Activated T-helper 17 cell treated with anti-CD3 and anti-CD28 coated beads, Interleukin-2, amount 50 U/mL, for 72 hours (primary cell): ENCODE measurements around the gene DOCK6. TPM values are rescaled to one million over a fixed set of nuclear protein-coding genes. Genes with fewer than 3 reads are reported as not detected.
A peak's percentile ranks its signal among the peaks of the same experiment; 100 is the strongest.
"Not testable (repeated sequence)": the region's sequence is repeated elsewhere in the genome, so short reads cannot be mapped to it uniquely, and the experiment has no call there.

Source experiments
- ATAC-seq: fragments of 150-1000 bp; cut with Tn5 transposase; replicated peaks from 2 replicates; pipeline ENCODE4 v1.10.0; 2021; ENCODE audit warnings: mild to moderate bottlenecking, moderate library complexity
- H3K27ac Mint-ChIP-seq: one replicate; pipeline ENCODE4 v1.8.0; 2022; ENCODE audit warnings: mixed read lengths
- H3K27me3 Mint-ChIP-seq: one replicate; pipeline ENCODE4 v1.8.0; 2022; ENCODE audit warnings: mixed read lengths
- H3K36me3 Mint-ChIP-seq: one replicate; pipeline ENCODE4 v1.8.0; 2022; ENCODE audit warnings: low read depth, mild to moderate bottlenecking, mixed read lengths
- H3K4me1 Mint-ChIP-seq: one replicate; pipeline ENCODE4 v1.8.0; 2022; ENCODE audit warnings: mixed read lengths
- H3K4me3 Mint-ChIP-seq: one replicate; pipeline ENCODE4 v1.8.0; 2022; ENCODE audit warnings: mild to moderate bottlenecking, mixed read lengths
- H3K9me3 Mint-ChIP-seq: one replicate; pipeline ENCODE4 v1.8.0; 2022; ENCODE audit warnings: mixed read lengths
- total RNA-seq, 2 donors: library from RNA; stranded (reverse); gene quantifications; one replicate each; pipeline ENCODE4 v1.2.3, GENCODE V29; 2022

DOCK6 gene
- total RNA-seq, 2 donors from 2014 or later, result 4.5 to 6.4 TPM

DNA sequence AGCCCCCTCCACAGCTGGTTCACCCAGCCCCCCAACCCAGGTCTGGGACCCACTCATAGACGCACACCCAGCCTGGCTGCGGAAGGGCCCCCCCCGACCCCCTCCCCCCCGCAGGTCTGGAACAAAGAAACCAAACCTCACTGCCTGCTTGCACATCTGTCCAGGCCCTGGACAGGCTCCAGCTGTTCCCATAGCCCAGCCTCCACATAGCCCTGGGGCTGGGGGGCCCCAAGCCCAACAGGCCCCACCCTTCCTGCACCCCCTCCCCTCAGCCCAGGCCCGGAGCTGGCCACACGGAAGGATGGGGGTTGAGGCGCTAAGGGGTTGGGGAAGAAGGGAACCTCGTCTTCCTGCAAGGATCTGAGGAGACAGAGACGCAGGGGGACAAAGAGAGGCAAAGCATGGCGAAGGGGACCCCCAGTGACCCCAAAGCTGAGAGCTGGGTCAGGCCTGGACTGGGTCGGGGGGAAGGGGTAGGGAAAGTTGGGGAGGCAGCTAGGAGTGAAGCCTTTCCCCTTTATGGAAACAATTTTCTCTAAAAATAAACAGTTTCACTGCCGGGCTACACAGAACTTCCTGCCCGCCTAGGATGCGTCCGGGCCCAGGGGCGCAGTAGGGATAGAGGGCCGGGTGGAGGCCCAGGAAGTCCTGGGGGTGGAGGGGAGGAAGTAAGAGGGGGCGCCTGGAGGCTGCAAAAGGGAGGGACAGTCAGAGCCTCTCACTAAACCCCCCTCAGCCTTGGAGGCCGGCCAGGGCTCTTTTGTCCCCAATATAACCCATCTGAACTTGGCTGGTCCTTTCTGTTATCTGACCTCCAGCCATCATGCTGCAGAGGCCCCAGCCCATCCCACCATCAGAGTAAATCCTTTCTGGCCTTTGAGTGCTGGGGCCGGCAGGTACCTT, 67.4 kb downstream of the DOCK6 start:
- Mint-ChIP-seq H3K27ac (no peak overlapping the region), H3K36me3 (no peaks in the 10 kb centered on the region), H3K4me1 (no peaks in the 10 kb centered on the region)

DNA sequence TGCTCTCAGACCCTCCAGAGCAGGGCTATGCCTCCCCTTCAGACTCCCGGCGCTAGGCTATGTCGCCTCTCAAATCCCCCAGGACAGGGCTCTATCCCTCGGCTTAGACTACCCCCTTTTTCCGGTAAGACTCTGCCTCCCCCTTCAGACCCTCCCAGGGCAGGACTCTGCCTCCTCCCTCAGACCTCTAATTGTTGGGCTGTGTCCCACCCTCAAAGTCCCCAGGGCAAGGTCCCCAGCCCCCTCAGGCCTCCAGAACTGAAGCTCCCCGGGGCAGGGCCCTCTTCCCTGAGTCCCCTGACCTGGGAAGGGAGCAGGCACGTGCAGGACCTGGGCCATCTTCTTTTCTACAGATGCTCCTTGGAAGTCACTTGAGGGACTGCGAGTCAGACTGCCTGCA, 68.2 kb downstream of the DOCK6 start:
- H3K27me3 Mint-ChIP-seq, result peaks cover 9% of the 10 kb centered on the region
- H3K9me3 Mint-ChIP-seq, result no peaks in the 10 kb centered on the region
- no peak for ATAC-seq
- no peak overlapping the region for H3K4me3 Mint-ChIP-seq
- no peaks in the 10 kb centered on the region for H3K4me1 Mint-ChIP-seq
- H3K36me3 Mint-ChIP-seq, result no peaks in the 10 kb centered on the region
- no peak overlapping the region for H3K27ac Mint-ChIP-seq

More for the DNA sequence above, 67.4 kb downstream of the DOCK6 start:
- Mint-ChIP-seq H3K4me3 (no peak overlapping the region), H3K9me3 (no peaks in the 10 kb centered on the region), H3K27me3 (peaks cover 9% of the 10 kb centered on the region)
- ATAC-seq, result no peak

DNA sequence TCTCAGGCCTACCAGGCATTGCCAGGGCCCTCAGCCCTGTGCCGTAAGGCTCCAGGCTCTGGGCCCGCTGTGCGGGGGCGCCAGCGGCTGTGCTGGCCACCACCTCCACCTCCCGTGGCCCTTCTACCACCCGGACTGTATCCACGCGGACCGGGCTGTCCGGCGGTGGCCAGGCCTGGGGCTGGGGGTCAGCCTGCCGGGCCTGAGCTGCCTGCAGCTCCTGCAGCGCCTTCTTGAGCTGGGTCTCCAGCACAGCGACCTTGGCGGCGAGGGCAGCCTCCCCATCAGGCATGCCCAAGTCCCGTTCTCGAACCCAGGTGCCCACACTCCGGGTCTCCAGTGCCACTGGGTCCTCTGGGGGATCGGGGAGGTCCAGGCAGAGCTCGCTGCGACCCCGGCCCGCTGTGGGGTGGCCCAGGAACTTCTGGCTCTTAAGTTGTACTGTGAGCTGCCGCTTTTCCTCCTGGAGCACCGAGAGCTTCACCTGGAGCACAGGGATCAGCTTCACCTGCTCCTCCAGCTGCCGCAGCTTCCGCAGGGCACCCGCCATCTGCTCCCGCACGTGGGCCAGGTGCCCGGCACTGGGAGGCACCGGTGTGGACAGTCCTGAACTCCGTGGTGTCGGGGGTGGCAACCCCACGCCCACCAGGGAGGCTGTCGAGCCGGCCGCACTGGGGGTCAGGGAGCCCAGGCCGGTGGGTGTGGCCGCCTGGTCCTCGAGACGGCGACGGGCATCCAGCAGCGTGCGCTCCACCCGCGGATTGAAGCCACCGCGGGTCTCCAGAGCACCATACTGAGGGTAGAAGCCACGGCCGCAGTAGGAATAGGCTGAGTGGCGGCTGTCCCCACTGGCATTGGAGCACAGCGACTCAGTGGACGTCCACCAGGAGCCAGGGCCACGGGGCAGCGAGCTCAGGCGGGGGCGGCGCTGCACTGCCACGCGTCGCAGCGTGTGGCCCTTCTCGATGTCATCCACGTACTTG, 69.1 kb downstream of the DOCK6 start:
- Mint-ChIP-seq H3K27me3 (peaks cover 9% of the 10 kb centered on the region), H3K36me3 (no peaks in the 10 kb centered on the region), H3K4me1 (no peaks in the 10 kb centered on the region), H3K4me3 (no peak overlapping the region), H3K9me3 (no peaks in the 10 kb centered on the region), H3K27ac (no peak overlapping the region)
- no peak for ATAC-seq

DNA sequence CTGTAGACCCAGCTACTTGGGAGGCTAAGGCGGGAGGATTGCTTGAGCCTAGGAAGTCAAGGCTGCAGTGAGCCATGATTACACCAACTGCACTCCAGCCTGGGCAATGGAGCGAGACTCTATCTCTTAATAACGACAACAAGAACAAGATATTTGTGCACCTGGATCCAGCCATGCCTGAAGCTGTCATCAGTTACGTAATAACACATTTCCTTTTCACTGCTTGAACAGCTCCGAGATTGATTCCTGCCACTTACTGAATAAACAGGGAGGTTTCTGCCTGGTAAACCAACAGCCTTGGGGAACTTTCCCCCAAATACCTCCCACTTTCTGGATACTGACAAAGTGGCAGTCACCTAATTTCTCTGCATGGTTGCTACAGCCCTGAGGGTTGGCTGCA, 70.4 kb downstream of the DOCK6 start:
- Mint-ChIP-seq H3K4me1 (no peaks in the 10 kb centered on the region), H3K27ac (no peak overlapping the region), H3K9me3 (no peaks in the 10 kb centered on the region), H3K4me3 (no peak overlapping the region), H3K36me3 (no peaks in the 10 kb centered on the region), H3K27me3 (peaks cover 9% of the 10 kb centered on the region)
- no peak for ATAC-seq

DNA sequence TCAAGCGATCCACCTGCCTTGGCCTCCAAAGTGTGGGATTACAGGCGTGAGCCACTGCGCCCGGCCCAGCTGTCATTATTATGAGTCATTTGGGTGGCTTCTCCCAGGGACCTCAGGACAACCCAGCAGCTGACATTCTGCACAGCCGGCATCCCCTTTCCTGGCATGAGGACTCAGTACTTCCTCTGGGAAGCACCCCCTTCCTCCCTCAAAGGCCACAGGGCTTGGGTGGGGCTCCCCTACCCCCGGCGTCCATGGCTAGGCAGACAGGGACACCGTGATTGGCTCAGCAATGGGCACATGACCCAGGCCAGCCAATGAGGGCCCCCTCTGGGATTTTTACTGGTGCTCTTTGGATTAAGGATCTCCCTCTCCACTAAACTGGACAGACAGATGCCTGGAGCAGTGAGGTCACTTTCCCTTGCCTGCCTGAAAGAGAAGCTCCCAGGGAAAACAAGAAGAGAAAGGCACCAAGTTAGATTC, 71.0 kb downstream of the DOCK6 start:
- Mint-ChIP-seq H3K4me3 (no peak overlapping the region), H3K36me3 (no peaks in the 10 kb centered on the region), H3K4me1 (no peaks in the 10 kb centered on the region), H3K27ac (no peak overlapping the region), H3K9me3 (no peaks in the 10 kb centered on the region), H3K27me3 (peaks cover 6% of the 10 kb centered on the region)
- ATAC-seq, result peak; percentile 58

DNA sequence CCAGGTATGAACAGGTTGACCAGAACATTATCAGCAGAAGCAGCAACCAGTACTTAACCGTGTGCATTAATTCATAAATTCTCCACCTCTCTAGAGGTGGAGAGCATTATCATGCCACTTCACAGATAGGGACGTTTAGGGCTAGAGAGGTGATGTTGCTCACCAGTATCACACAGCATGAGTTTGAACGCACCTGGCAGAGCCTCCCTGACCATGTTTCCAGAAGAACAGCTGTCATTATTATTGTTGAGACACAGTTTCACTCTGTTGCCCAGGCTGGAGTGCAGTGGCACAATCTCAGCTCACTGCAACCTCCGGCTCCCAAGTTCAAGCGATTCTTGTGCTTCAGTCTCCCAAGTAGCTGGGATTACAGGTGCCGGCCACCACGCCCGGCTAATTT, 71.8 kb downstream of the DOCK6 start:
- ATAC-seq, result no peak
- Mint-ChIP-seq H3K4me3 (no peak overlapping the region), H3K27ac (no peak overlapping the region), H3K4me1 (no peaks in the 10 kb centered on the region), H3K9me3 (no peaks in the 10 kb centered on the region), H3K36me3 (no peaks in the 10 kb centered on the region), H3K27me3 (peaks cover 2% of the 10 kb centered on the region)

DNA sequence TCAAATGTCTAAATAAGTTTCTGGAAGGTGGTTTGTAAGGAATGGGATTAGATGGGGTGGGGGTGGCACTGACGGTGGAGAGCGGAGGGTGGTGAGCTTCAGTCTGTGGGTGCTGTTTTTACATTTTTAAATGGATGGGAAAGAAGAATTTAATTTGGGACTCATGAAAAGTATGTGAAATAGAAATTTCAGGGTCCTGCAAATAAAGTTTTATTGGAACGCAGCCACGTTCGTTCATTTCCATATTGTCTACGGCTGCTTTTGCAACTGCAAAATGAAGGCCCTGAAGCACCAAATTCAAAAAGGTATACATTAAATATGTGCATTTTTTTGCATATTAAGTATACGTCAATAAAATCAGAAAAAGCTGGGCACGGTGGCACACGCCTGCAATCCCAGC, 74.9 kb downstream of the DOCK6 start:
- Mint-ChIP-seq H3K9me3 (no peaks in the 10 kb centered on the region), H3K27me3 (no peaks in the 10 kb centered on the region), H3K4me1 (no peaks in the 10 kb centered on the region), H3K36me3 (no peaks in the 10 kb centered on the region), H3K27ac (no peak overlapping the region), H3K4me3 (no peak overlapping the region)
- no peak for ATAC-seq

DNA sequence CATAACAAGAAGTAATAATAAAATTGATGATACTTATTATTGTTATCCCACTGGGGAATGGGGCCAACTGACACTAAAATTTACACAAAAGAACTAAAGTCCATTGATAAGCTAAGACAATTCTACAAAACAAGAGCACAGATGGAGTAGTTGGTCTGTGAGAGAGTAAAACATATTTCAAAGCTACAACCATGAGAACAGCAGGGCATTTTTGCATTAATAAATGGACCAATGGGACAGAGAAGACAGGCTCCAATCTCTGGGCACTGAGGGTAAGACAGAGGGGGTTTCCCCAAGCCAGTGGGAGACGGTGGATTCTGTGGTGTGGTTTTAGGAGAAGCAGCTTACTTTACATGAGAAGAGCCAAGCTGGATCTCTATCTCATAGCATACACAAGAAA, 79.3 kb downstream of the DOCK6 start:
- H3K27ac Mint-ChIP-seq, result no peak overlapping the region
- H3K27me3 Mint-ChIP-seq, result peaks cover under 1% of the 10 kb centered on the region
- no peaks in the 10 kb centered on the region for H3K9me3 Mint-ChIP-seq
- H3K36me3 Mint-ChIP-seq, result no peaks in the 10 kb centered on the region
- H3K4me1 Mint-ChIP-seq, result peaks cover under 1% of the 10 kb centered on the region
- ATAC-seq, result no peak
- H3K4me3 Mint-ChIP-seq, result no peak overlapping the region

DNA sequence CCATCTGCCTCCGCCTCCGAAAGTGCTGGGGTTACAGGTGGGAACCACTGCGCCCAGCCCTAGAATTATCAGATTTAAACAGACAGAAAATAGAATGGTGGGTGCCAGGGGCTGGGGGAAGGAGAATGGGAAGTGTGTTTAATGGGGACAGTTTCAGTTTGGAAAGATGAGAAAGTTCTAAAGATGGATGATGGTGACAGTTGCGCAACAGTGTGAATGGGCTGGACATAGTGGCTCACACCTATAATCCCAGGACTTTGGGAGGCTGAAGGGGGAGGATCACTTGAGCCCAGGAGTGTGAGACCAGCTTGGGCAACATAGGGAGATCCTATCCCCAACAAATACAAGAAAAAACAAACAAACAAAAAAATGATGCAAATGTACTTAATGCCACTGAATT, 80.8 kb downstream of the DOCK6 start:
- no peak overlapping the region for H3K27ac Mint-ChIP-seq
- H3K9me3 Mint-ChIP-seq, result no peaks in the 10 kb centered on the region
- H3K36me3 Mint-ChIP-seq, result no peaks in the 10 kb centered on the region
- H3K4me1 Mint-ChIP-seq, result peaks cover 4% of the 10 kb centered on the region
- H3K4me3 Mint-ChIP-seq, result no peak overlapping the region
- H3K27me3 Mint-ChIP-seq, result peaks cover 4% of the 10 kb centered on the region
- no peak for ATAC-seq

DNA sequence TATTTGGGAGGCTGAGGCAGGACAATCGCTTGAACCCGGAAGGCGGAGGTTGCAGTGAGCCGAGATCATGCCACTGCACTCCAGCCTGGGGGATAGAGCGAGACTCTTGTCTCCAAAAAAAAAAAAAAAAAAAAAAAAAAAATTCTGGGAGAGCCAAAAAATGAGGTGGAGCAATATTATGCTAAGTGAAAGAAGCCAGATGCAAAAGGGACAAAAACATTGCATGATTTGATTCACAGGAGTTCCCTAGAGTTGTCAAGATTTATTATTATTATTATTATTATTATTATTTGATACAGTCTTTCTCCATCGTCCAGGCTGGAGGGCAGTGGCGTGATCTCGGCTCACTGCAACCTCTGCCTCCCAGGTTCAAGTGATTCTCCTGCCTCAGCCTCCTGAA, 81.3 kb downstream of the DOCK6 start:
- H3K4me3 Mint-ChIP-seq, H3K9me3 Mint-ChIP-seq, H3K27ac Mint-ChIP-seq, ATAC-seq, H3K36me3 Mint-ChIP-seq, H3K4me1 Mint-ChIP-seq, H3K27me3 Mint-ChIP-seq: not testable (repeated sequence)

DNA sequence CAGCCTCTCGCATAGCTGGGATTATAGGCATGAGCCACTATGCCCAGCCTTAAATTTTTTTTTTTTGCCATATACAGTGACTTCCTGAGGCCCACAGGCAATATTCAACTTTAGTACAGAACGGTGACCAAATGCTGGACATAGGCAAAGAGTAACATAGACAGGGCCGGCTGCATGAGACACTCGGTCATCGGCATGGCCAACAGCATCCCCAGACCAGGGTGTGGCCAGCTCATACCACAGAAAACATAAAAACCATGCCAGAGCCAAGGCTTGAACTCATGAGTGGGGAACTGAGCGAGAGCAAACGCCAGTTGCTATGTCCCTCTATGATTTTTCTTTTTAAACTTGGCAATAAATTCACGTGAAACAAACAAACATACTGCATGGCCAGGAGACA, 82.0 kb downstream of the DOCK6 start:
- ATAC-seq, result no peak
- no peak overlapping the region for H3K27ac Mint-ChIP-seq
- H3K4me1 Mint-ChIP-seq, result peaks cover 4% of the 10 kb centered on the region
- peak overlapping the region; percentile 33 for H3K4me3 Mint-ChIP-seq
- no peaks in the 10 kb centered on the region for H3K9me3 Mint-ChIP-seq
- H3K36me3 Mint-ChIP-seq, result no peaks in the 10 kb centered on the region
- peaks cover 4% of the 10 kb centered on the region for H3K27me3 Mint-ChIP-seq

DNA sequence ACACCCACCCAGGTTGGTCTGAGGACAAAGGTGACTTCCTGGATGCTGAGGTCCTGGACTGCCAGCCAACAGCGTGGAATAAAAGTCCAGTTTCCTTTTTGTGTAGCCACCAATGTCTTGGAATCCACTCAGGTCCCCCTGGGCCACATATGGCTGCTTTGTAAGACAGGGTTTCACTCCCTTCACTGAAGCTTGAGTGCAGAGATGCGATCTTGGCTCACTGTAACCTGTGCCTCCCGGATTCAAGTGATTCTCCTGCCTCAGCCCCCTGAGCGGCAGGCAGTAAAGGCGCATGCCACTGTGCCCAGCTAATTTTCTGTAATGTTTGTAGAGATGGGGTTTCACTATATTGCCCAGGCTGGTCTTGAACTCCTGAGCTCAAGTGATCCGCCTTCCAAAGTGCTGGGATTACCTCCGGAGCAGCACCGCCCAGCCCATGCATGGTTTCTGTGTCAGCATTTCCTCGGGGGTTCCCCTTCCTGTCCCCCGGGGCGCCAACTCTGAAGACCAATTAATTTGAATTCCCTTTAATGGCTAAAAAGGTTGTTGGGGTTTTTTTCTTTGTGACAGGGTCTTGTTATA, 82.5 kb downstream of the DOCK6 start:
- Mint-ChIP-seq H3K9me3 (no peaks in the 10 kb centered on the region), H3K36me3 (no peaks in the 10 kb centered on the region), H3K27me3 (peaks cover 4% of the 10 kb centered on the region), H3K4me3 (peak overlapping the region; percentile 33), H3K27ac (no peak overlapping the region), H3K4me1 (peaks cover 4% of the 10 kb centered on the region)
- peak; percentile 91 for ATAC-seq

DNA sequence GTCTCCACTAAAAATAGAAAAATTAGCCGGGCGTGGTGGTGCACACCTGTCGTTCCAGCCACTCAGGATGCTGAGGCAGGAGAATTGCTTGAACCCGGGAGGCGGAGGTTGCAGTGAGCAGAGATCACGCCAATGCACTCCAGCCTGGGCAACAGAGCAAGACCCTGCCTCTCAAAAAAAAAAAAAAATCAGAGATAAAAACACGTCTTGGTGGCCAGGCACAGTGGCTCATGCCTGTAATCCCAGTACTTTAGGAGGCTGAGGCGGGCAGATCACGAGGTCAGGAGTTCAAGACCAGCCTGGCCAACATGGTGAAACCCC, 83.2 kb downstream of the DOCK6 start:
- H3K9me3 Mint-ChIP-seq, H3K27ac Mint-ChIP-seq, H3K4me3 Mint-ChIP-seq, H3K36me3 Mint-ChIP-seq, H3K27me3 Mint-ChIP-seq, ATAC-seq, H3K4me1 Mint-ChIP-seq: not testable (repeated sequence)

DNA sequence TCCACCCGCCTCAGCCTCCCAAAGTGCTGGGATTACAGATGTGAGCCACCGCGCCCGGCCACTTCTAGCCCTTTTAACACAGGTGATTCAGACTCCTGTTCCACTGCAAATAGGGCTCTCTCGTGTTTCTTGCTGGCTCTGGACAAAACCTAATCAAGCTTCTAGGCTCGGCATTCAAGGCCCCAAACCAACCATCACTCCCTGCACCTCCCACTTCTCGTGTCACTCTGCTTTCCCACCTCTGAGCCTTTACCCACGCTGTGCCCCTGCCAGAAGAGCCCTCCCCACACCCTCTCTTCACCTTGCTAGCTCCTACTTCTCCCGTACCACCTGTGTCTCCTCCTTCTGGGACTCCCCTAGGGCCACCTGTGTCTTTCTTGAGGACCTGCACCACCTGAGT, 84.7 kb downstream of the DOCK6 start:
- no peaks in the 10 kb centered on the region for H3K9me3 Mint-ChIP-seq

More for the DNA sequence above, 84.7 kb downstream of the DOCK6 start:
- ATAC-seq, result no peak
- H3K36me3 Mint-ChIP-seq, result no peaks in the 10 kb centered on the region
- H3K4me3 Mint-ChIP-seq, result no peak overlapping the region
- peaks cover 4% of the 10 kb centered on the region for H3K27me3 Mint-ChIP-seq
- H3K27ac Mint-ChIP-seq, result peak overlapping the region; percentile 51
- H3K4me1 Mint-ChIP-seq, result peaks cover 4% of the 10 kb centered on the region
